HFF-Myc (cell line): ENCODE data around the gene MRPL10.
"Not testable (repeated sequence)": the region's sequence is repeated elsewhere in the genome, so short reads cannot be mapped to it uniquely, and the experiment has no call there.

Experiments
- DNase-seq: peaks from one replicate; pipeline ENCODE4 v3.0.0-alpha.2; 2011; ENCODE audit warnings: low read depth; ENCODE audit errors: extremely low read depth
- H3K4me3 ChIP-seq: replicated peaks from 2 replicates; pipeline ENCODE4 v1.5.1; 2011; ENCODE audit warnings: low read depth, mild to moderate bottlenecking, control low read depth, low read length
- CTCF ChIP-seq: IDR thresholded peaks from 2 replicates; pipeline ENCODE4 v1.5.1; 2012; ENCODE audit warnings: mild to moderate bottlenecking, low read depth, low read length, control low read depth; ENCODE audit errors: missing control alignments

Gene MRPL10

GRCh38 chr17:47781397-47781796 lies 49.9 kb downstream of the MRPL10 start:
- H3K4me3 ChIP-seq = no peak overlapping the region
- DNase-seq = no peak
- no peak for TF ChIP-seq CTCF

GRCh38 chr17:47778184-47778635 lies 53.1 kb downstream of the MRPL10 start:
- H3K4me3 ChIP-seq = no peak overlapping the region
- no peak for DNase-seq
- no peak for TF ChIP-seq CTCF

GRCh38 chr17:47776330-47777197 lies 54.8 kb downstream of the MRPL10 start:
- no peak overlapping the region for H3K4me3 ChIP-seq
- DNase-seq = peak; percentile 27
- TF ChIP-seq CTCF = peak; percentile 75

GRCh38 chr17:47774987-47775580 lies 56.3 kb downstream of the MRPL10 start:
- DNase-seq = no peak
- no peak overlapping the region for H3K4me3 ChIP-seq
- no peak for TF ChIP-seq CTCF

GRCh38 chr17:47774331-47774730 lies 57.0 kb downstream of the MRPL10 start:
- no peak for DNase-seq
- TF ChIP-seq CTCF = no peak
- H3K4me3 ChIP-seq = no peak overlapping the region

- H3K4me3 ChIP-seq, DNase-seq: not testable (repeated sequence)
These were observed 57.7 kb downstream of the MRPL10 start for GRCh38 chr17:47773649-47774048.
